ENCODE data around the gene GTPBP10.

DNA sequence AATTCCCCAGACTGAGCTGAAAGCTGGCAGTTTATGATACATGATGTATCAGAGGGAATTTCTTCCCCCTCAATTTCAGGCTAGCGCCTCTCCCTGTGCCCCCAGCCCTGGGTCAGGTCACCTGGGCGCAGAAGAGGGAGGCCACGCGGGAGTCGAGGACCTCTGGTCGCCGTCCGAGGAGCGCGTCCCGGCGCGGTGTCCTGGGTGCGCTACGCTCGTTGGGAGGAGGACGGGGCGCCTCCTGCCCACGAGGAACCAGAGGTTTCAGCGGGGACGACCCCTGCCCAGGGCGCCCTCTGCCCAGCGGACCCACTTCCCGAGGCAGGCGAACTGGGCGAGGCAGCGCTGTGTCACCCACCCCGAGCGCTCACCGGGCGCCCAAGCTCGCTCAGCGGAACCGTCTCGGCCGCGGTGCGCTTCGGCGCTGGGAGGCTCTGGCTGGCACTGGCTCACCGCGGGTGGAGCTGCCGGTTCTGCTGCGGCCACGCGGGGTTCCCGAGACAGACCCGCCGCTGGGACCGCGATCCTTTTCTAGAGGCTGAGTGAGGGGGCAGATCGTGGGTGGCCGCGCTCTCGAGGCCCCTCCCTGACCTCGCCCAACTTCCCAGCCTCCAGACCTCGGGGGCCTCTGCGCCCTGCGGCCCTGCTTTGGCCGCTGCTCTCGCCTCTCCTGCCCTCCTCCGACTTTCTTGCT lies 25.6 kb upstream of the GTPBP10 start, which contains the start of gene FAM237B:
- TF ChIP-seq POLR2A (IDR thresholded peaks at IDR 0.05; ENCODE audit: low read depth, low read length) (no peak), TAF1 (IDR thresholded peaks at IDR 0.05; ENCODE audit: low read depth, low read length) (no peak), POLR2AphosphoS5 (IDR thresholded peaks at IDR 0.05; ENCODE audit: low read depth, low read length) (no peak), POU2F2 (IDR thresholded peaks at IDR 0.05; ENCODE audit: low read depth, low read length) (no peak), PAX5 (IDR thresholded peaks at IDR 0.05; ENCODE audit: insufficient read depth, low read length, severe bottlenecking) (no peak)

Data from GM12891 (cell line).